ENCODE results near the gene CFAP54. TPM values are rescaled to one million over a fixed set of nuclear protein-coding genes. Genes with fewer than 3 reads are reported as not detected.
A peak's percentile ranks its signal among the peaks of the same experiment; 100 is the strongest.

CFAP54 gene
- total RNA-seq, 2 experiments from 2014 or later, result 0.37 to 0.44 TPM

DNA sequence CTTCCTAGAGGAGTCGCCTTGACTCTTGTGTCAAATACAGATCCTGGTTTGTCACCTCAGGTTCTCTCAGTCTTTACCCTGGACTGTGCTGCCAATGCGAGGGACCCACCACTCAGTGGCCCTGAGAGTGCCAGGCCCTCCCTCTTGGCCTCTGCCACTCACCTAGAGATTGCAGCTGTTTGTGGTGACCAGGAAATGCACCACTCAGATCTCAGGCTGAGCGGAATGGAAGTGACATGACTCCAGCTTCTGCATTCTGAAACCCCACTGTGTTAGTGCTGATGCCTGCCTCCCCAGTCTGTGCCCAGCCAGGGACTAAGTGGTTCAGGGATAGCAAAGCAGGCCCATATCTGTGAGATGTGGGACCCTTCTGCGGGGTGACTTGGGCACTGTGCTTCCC lies 389.9 kb downstream of the CFAP54 start:
- intact Hi-C loops (cut with DNase I, micrococcal nuclease), result no loop called here
- POLR2A ChIA-PET, result no interaction called here

DNA sequence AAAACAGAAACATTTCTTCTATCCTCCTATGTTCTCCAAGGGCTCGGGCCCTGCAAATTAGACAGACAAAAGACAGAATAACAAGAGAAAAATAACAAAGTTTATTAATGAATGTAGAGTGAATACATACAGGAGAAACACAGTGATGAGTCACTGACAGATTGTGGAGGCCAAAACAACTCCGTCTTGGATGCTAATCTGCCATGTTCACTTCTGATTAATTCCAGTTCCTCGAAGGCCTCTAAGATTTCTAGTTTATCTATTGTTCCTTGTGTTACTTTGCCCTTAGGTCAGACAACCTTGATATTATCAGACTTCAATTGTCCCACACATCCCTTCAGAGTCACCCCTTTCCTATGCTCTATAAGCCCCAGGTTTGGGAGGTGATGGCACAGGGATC lies 390.8 kb downstream of the CFAP54 start:
- ATAC-seq, result no peak
- no peak overlapping the region for H3K4me3 Mint-ChIP-seq
- POLR2A ChIA-PET, result no interaction called here
- intact Hi-C loops (cut with DNase I, micrococcal nuclease), result no loop called here
- H3K4me1 Mint-ChIP-seq, result no peaks in the 10 kb centered on the region
- H3K9me3 Mint-ChIP-seq (ENCODE audit: low read depth), result no peaks in the 10 kb centered on the region
- H3K36me3 Mint-ChIP-seq (ENCODE audit: low read depth), result no peaks in the 10 kb centered on the region
- DNase-seq, result no peak
- H3K27ac Mint-ChIP-seq, result no peak overlapping the region
- H3K27me3 Mint-ChIP-seq, result peaks cover 7% of the 10 kb centered on the region
- CTCF ChIA-PET, result interaction anchor here (0.6 kb wide), 1 partner anchor 86 kb away, joined by 3 read pairs; no protein-coding TSS in a partner anchor

More for the DNA sequence above, 389.9 kb downstream of the CFAP54 start:
- Mint-ChIP-seq H3K9me3 (ENCODE audit: low read depth) (no peaks in the 10 kb centered on the region), H3K4me1 (no peaks in the 10 kb centered on the region), H3K27ac (no peak overlapping the region), H3K27me3 (peaks cover 7% of the 10 kb centered on the region), H3K4me3 (no peak overlapping the region), H3K36me3 (ENCODE audit: low read depth) (no peaks in the 10 kb centered on the region)
- ATAC-seq (peak; percentile 39), DNase-seq (no peak)
- CTCF ChIA-PET, result no interaction called here

DNA sequence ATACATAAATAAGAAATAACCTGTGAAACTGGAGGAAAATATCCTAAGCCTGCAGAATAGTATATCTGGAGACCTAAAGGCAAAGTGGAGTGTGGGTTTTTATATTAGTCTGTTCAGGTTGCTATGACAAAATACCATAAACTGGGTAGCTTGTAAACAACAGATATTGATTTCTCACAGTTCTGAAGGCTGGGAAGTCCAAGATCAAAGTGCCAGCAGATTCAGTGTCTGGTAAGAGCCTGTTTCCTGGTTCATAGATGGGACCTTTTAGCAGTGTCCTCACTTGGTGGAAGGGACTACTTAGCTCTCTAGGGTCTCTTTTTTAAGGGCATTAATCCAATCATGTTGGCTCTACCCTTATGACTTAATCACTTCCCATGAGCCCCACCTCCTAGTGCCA lies 392.2 kb downstream of the CFAP54 start:
- DNase-seq (no peak), ATAC-seq (no peak)
- ChIA-PET CTCF (no interaction called here), POLR2A (no interaction called here)
- intact Hi-C loops (cut with DNase I, micrococcal nuclease), result no loop called here
- Mint-ChIP-seq H3K27ac (no peak overlapping the region), H3K27me3 (peaks cover 6% of the 10 kb centered on the region), H3K36me3 (ENCODE audit: low read depth) (no peaks in the 10 kb centered on the region), H3K4me1 (no peaks in the 10 kb centered on the region), H3K9me3 (ENCODE audit: low read depth) (no peaks in the 10 kb centered on the region), H3K4me3 (no peak overlapping the region)

GRCh38 chr12:96882862-96883261 lies 393.5 kb downstream of the CFAP54 start:
- H3K9me3 Mint-ChIP-seq (ENCODE audit: low read depth), result no peaks in the 10 kb centered on the region
- H3K4me1 Mint-ChIP-seq, result no peaks in the 10 kb centered on the region
- H3K27ac Mint-ChIP-seq, result no peak overlapping the region
- ATAC-seq (peak; percentile 58), DNase-seq (no peak)
- intact Hi-C loops (cut with DNase I, micrococcal nuclease), result no loop called here
- ChIA-PET POLR2A (no interaction called here), CTCF (interaction anchor here (0.5 kb wide), 1 partner anchor 1229 kb away, joined by 3 read pairs; no protein-coding TSS in a partner anchor)
- H3K36me3 Mint-ChIP-seq (ENCODE audit: low read depth), result no peaks in the 10 kb centered on the region
- no peak overlapping the region for H3K4me3 Mint-ChIP-seq
- H3K27me3 Mint-ChIP-seq, result peaks cover 2% of the 10 kb centered on the region

- intact Hi-C loops (cut with DNase I, micrococcal nuclease), result no loop called here
- Mint-ChIP-seq H3K9me3 (ENCODE audit: low read depth) (no peaks in the 10 kb centered on the region), H3K27ac (no peak overlapping the region), H3K4me3 (no peak overlapping the region), H3K4me1 (no peaks in the 10 kb centered on the region), H3K36me3 (ENCODE audit: low read depth) (no peaks in the 10 kb centered on the region), H3K27me3 (peaks cover 2% of the 10 kb centered on the region)
- ATAC-seq, result no peak
- POLR2A ChIA-PET, result no interaction called here
- DNase-seq, result no peak
- CTCF ChIA-PET, result no interaction called here
Measured at GRCh38 chr12:96883571-96883970, 394.2 kb downstream of the CFAP54 start.

- no peaks in the 10 kb centered on the region for H3K9me3 Mint-ChIP-seq (ENCODE audit: low read depth)
- DNase-seq (no peak), ATAC-seq (no peak)
- ChIA-PET CTCF (no interaction called here), POLR2A (no interaction called here)
- H3K4me1 Mint-ChIP-seq, result peaks cover 5% of the 10 kb centered on the region
- H3K36me3 Mint-ChIP-seq (ENCODE audit: low read depth), result no peaks in the 10 kb centered on the region
- no peak overlapping the region for H3K27ac Mint-ChIP-seq
- intact Hi-C loops (cut with DNase I, micrococcal nuclease), result no loop called here
- H3K4me3 Mint-ChIP-seq, result no peak overlapping the region
- H3K27me3 Mint-ChIP-seq, result peaks cover 8% of the 10 kb centered on the region
Measured at GRCh38 chr12:96886998-96887677, 397.8 kb downstream of the CFAP54 start.

- peak; percentile 96 for ATAC-seq
- Mint-ChIP-seq H3K4me1 (peaks cover 5% of the 10 kb centered on the region), H3K36me3 (ENCODE audit: low read depth) (no peaks in the 10 kb centered on the region), H3K4me3 (no peak overlapping the region), H3K27ac (no peak overlapping the region), H3K27me3 (peaks cover 8% of the 10 kb centered on the region), H3K9me3 (ENCODE audit: low read depth) (no peaks in the 10 kb centered on the region)
- intact Hi-C loops (cut with DNase I, micrococcal nuclease), result no loop called here
- POLR2A ChIA-PET, result interaction anchor here (0.7 kb wide), 1 partner anchor 52 kb away, joined by 3 read pairs; no protein-coding TSS in a partner anchor
- CTCF ChIA-PET, result no interaction called here
- peak; percentile 10 for DNase-seq
Measured at GRCh38 chr12:96889273-96889933, 400.0 kb downstream of the CFAP54 start.

GRCh38 chr12:96890331-96890730 lies 401.0 kb downstream of the CFAP54 start:
- intact Hi-C loops (cut with DNase I, micrococcal nuclease), result no loop called here
- Mint-ChIP-seq H3K4me3 (no peak overlapping the region), H3K27me3 (peaks cover 8% of the 10 kb centered on the region), H3K9me3 (ENCODE audit: low read depth) (no peaks in the 10 kb centered on the region), H3K36me3 (ENCODE audit: low read depth) (no peaks in the 10 kb centered on the region), H3K4me1 (peaks cover 5% of the 10 kb centered on the region), H3K27ac (no peak overlapping the region)
- ChIA-PET CTCF (no interaction called here), POLR2A (interaction anchor here (0.6 kb wide), 1 partner anchor 54 kb away, joined by 3 read pairs; no protein-coding TSS in a partner anchor)
- DNase-seq (no peak), ATAC-seq (no peak)

DNA sequence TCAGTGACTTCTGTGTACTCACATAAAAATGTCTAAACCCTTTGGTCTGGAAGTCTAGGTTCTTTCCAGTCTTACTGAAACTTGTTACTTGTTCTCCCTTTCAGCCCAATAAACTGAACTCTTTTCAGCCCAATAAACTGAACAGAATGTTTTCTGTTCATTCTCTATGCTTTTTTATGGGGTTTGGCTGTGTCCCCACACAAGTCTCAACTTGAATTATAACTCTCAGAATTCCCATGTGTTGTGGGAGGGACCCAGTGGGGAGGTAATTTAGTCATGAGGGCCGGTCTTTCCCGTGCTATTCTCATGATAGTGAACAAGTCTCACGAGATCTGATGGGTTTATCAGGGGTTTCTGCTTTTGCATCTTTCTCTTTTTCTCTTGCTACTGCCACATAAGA lies 402.7 kb downstream of the CFAP54 start:
- intact Hi-C loops (cut with DNase I, micrococcal nuclease), result no loop called here
- CTCF ChIA-PET, result no interaction called here
- ATAC-seq (no peak), DNase-seq (no peak)
- POLR2A ChIA-PET, result no interaction called here
- no peaks in the 10 kb centered on the region for H3K36me3 Mint-ChIP-seq (ENCODE audit: low read depth)
- no peak overlapping the region for H3K4me3 Mint-ChIP-seq
- H3K4me1 Mint-ChIP-seq, result peaks cover 5% of the 10 kb centered on the region
- no peaks in the 10 kb centered on the region for H3K9me3 Mint-ChIP-seq (ENCODE audit: low read depth)
- H3K27me3 Mint-ChIP-seq, result peaks cover 6% of the 10 kb centered on the region
- H3K27ac Mint-ChIP-seq, result no peak overlapping the region

DNA sequence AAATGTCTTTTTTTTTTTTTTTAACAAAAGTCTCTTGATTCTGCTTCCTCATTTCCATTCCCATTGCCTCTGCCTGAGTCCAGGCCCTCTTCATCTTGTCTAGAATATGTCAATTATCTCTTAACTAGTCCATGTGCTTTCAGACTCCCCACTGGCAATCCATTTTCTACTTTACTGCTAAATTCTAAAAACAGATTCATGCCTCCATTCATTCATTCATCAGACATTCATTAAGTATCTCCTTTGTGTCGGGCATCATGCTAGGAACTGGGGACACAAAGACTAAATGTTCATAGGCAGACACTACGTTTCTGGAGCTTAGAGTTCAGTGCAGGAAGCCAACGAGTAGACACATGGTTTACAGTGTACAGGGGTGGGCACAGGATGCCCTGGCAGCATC lies 408.0 kb downstream of the CFAP54 start:
- no peak overlapping the region for H3K27ac Mint-ChIP-seq
- no peaks in the 10 kb centered on the region for H3K9me3 Mint-ChIP-seq (ENCODE audit: low read depth)
- CTCF ChIA-PET, result interaction anchor here (0.7 kb wide), 1 partner anchor 1521 kb away, joined by 3 read pairs; no protein-coding TSS in a partner anchor
- H3K4me3 Mint-ChIP-seq, result no peak overlapping the region
- DNase-seq (no peak), ATAC-seq (no peak)
- POLR2A ChIA-PET, result no interaction called here
- H3K36me3 Mint-ChIP-seq (ENCODE audit: low read depth), result no peaks in the 10 kb centered on the region
- H3K27me3 Mint-ChIP-seq, result no peaks in the 10 kb centered on the region
- no peaks in the 10 kb centered on the region for H3K4me1 Mint-ChIP-seq
- intact Hi-C loops (cut with DNase I, micrococcal nuclease), result no loop called here

DNA sequence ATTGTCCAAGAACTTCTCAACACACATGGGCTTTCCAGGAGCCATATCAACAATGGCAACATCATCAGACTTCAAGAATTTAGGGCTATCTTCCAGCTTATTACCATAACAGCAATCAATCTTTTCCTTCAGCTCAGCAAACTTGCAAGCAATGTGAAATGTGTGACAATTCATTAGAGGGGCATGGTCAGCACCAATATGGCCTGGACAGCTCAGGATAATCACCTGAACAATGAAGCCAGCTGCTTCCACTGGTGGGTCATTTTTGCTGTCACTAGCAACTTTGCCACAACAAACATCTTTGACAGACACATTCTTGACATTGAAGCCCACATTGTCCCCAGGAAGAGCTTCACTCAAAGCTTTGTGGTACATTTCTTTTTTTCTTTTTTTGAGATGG lies 411.8 kb downstream of the CFAP54 start:
- H3K4me3 Mint-ChIP-seq, result no peak overlapping the region
- H3K27me3 Mint-ChIP-seq, result no peaks in the 10 kb centered on the region
- POLR2A ChIA-PET, result no interaction called here
- peaks cover 3% of the 10 kb centered on the region for H3K4me1 Mint-ChIP-seq
- H3K36me3 Mint-ChIP-seq (ENCODE audit: low read depth), result no peaks in the 10 kb centered on the region
- H3K9me3 Mint-ChIP-seq (ENCODE audit: low read depth), result no peaks in the 10 kb centered on the region
- DNase-seq (no peak), ATAC-seq (no peak)
- CTCF ChIA-PET, result interaction anchor here (1.1 kb wide), 1 partner anchor 17 kb away, joined by 3 read pairs; no protein-coding TSS in a partner anchor
- no peak overlapping the region for H3K27ac Mint-ChIP-seq
- intact Hi-C loops (cut with DNase I, micrococcal nuclease), result no loop called here

GRCh38 chr12:96902076-96902475 lies 412.7 kb downstream of the CFAP54 start:
- Mint-ChIP-seq H3K36me3 (ENCODE audit: low read depth) (no peaks in the 10 kb centered on the region), H3K27me3 (no peaks in the 10 kb centered on the region), H3K27ac (no peak overlapping the region), H3K4me3 (no peak overlapping the region), H3K4me1 (peaks cover 7% of the 10 kb centered on the region), H3K9me3 (ENCODE audit: low read depth) (no peaks in the 10 kb centered on the region)
- intact Hi-C loops (cut with DNase I, micrococcal nuclease), result no loop called here
- CTCF ChIA-PET, result interaction anchor here (1.1 kb wide), 1 partner anchor 18 kb away, joined by 3 read pairs; no protein-coding TSS in a partner anchor
- DNase-seq (no peak), ATAC-seq (no peak)
- POLR2A ChIA-PET, result no interaction called here
